Measurements from ENCODE around the gene RBAK.
A peak's percentile ranks its signal among the peaks of the same experiment; 100 is the strongest.
"Not testable (repeated sequence)": the region's sequence is repeated elsewhere in the genome, so short reads cannot be mapped to it uniquely, and the experiment has no call there.

The RBAK gene
- 23.5 to 73.8 (median 47.9) reads per million in 9 experiments for total RNA-seq

- Mint-ChIP-seq H3K4me3 (peak within 1 kb of the TSS; percentile 93 to 95), H3K27me3 (no peaks in the 10 kb centered on the region), H3K36me3 (ENCODE audit: insufficient read depth) (peaks cover 45% of the 10 kb centered on the region), H3K4me1 (ENCODE audit: low read depth in 2 of 2) (peaks cover 23 to 32% of the 10 kb centered on the region in 2 donors), H3K9me3 (no peaks in the 10 kb centered on the region), H3K27ac (peak within 1 kb of the TSS; percentile 92 to 96)
- ATAC-seq (replicated peaks) (peak; percentile 99), DNase-seq (peak; percentile 79 to 83 (median 82))
Observed at GRCh38 chr7:5045558-5046396, at the start of gene RBAK. Gene RBAK, plus strand, starts transcription at chr7:5045860. Its CDS starts 2,217 bp downstream, at chr7:5048077.

- Mint-ChIP-seq H3K4me3 (no peak overlapping the region), H3K36me3 (ENCODE audit: insufficient read depth) (peaks cover 41% of the 10 kb centered on the region), H3K9me3 (no peaks in the 10 kb centered on the region), H3K4me1 (ENCODE audit: low read depth in 2 of 2) (peaks cover 7 to 17% of the 10 kb centered on the region in 2 donors), H3K27ac (no peak overlapping the region), H3K27me3 (no peaks in the 10 kb centered on the region)
- ATAC-seq (replicated peaks) (no peak), DNase-seq (no peak)
Observed at GRCh38 chr7:4996696-4997222, 48.9 kb upstream of the RBAK start.

- Mint-ChIP-seq H3K27me3 (no peaks in the 10 kb centered on the region), H3K36me3 (ENCODE audit: insufficient read depth) (peaks cover 32% of the 10 kb centered on the region), H3K4me1 (ENCODE audit: low read depth in 2 of 2) (peaks cover 7 to 17% of the 10 kb centered on the region in 2 donors), H3K4me3 (no peak overlapping the region), H3K9me3 (no peaks in the 10 kb centered on the region), H3K27ac (peak overlapping the region; percentile 4 to 85)
- ATAC-seq (replicated peaks) (no peak), DNase-seq (no peak)
Observed at GRCh38 chr7:4998244-4998643, 47.4 kb upstream of the RBAK start.

GRCh38 chr7:4998910-4999309 lies 46.8 kb upstream of the RBAK start:
- Mint-ChIP-seq H3K36me3 (ENCODE audit: insufficient read depth) (peaks cover 31% of the 10 kb centered on the region), H3K27ac (peak overlapping the region; percentile 4 to 85), H3K4me3 (no peak overlapping the region), H3K4me1 (ENCODE audit: low read depth in 2 of 2) (peaks cover 7 to 17% of the 10 kb centered on the region in 2 donors), H3K27me3 (no peaks in the 10 kb centered on the region), H3K9me3 (no peaks in the 10 kb centered on the region)
- ATAC-seq (replicated peaks) (no peak), DNase-seq (no peak)

- no peak for ATAC-seq (replicated peaks)
- Mint-ChIP-seq H3K9me3 (no peaks in the 10 kb centered on the region), H3K27ac (peak overlapping the region in 1 of 2 donors; percentile 85), H3K27me3 (no peaks in the 10 kb centered on the region), H3K36me3 (ENCODE audit: insufficient read depth) (peaks cover 29% of the 10 kb centered on the region), H3K4me3 (no peak overlapping the region), H3K4me1 (ENCODE audit: low read depth in 2 of 2) (peaks cover 7 to 17% of the 10 kb centered on the region in 2 donors)
- no peak for DNase-seq
Observed at GRCh38 chr7:4999369-4999950, 46.2 kb upstream of the RBAK start.

GRCh38 chr7:5001003-5001402 lies 44.7 kb upstream of the RBAK start:
- Mint-ChIP-seq H3K4me3 (no peak overlapping the region), H3K4me1 (ENCODE audit: low read depth in 2 of 2) (peaks cover 7 to 17% of the 10 kb centered on the region in 2 donors), H3K27ac (peak overlapping the region in 1 of 2 donors; percentile 68), H3K36me3 (ENCODE audit: insufficient read depth) (peaks cover 31% of the 10 kb centered on the region), H3K9me3 (no peaks in the 10 kb centered on the region), H3K27me3 (no peaks in the 10 kb centered on the region)
- ATAC-seq (replicated peaks), result no peak
- DNase-seq, result no peak

- no peak overlapping the region for H3K27ac Mint-ChIP-seq
- no peak for ATAC-seq (replicated peaks)
Observed at GRCh38 chr7:5001911-5002310, 43.7 kb upstream of the RBAK start.

GRCh38 chr7:5005066-5005465 lies 40.6 kb upstream of the RBAK start:
- Mint-ChIP-seq H3K27me3 (no peaks in the 10 kb centered on the region), H3K36me3 (ENCODE audit: insufficient read depth) (peaks cover 27% of the 10 kb centered on the region), H3K4me1 (ENCODE audit: low read depth in 2 of 2) (peaks cover 2% of the 10 kb centered on the region in 2 donors), H3K4me3 (no peak overlapping the region), H3K27ac (no peak overlapping the region), H3K9me3 (no peaks in the 10 kb centered on the region)
- ATAC-seq (replicated peaks) (no peak), DNase-seq (no peak)

More at GRCh38 chr7:5001911-5002310, 43.7 kb upstream of the RBAK start:
- H3K9me3 Mint-ChIP-seq, result no peaks in the 10 kb centered on the region
- H3K36me3 Mint-ChIP-seq (ENCODE audit: insufficient read depth), result peaks cover 28% of the 10 kb centered on the region
- H3K27me3 Mint-ChIP-seq, result no peaks in the 10 kb centered on the region
- peaks cover 7 to 12% of the 10 kb centered on the region in 2 donors for H3K4me1 Mint-ChIP-seq (ENCODE audit: low read depth in 2 of 2)
- no peak for DNase-seq
- H3K4me3 Mint-ChIP-seq, result no peak overlapping the region

GRCh38 chr7:5012985-5013384 lies 32.7 kb upstream of the RBAK start:
- no peak for ATAC-seq (replicated peaks)
- Mint-ChIP-seq H3K27me3 (no peaks in the 10 kb centered on the region), H3K27ac (no peak overlapping the region), H3K4me1 (ENCODE audit: low read depth in 2 of 2) (no peaks in the 10 kb centered on the region), H3K36me3 (ENCODE audit: insufficient read depth) (peaks cover 3% of the 10 kb centered on the region), H3K9me3 (no peaks in the 10 kb centered on the region), H3K4me3 (no peak overlapping the region)
- no peak for DNase-seq

- not testable (repeated sequence) for DNase-seq
Observed at GRCh38 chr7:5015936-5016335, 29.7 kb upstream of the RBAK start.

GRCh38 chr7:5017626-5018025 lies 28.0 kb upstream of the RBAK start:
- H3K4me3 Mint-ChIP-seq; H3K27ac Mint-ChIP-seq; H3K9me3 Mint-ChIP-seq; DNase-seq; H3K4me1 Mint-ChIP-seq (ENCODE audit: low read depth in 2 of 2); H3K27me3 Mint-ChIP-seq; H3K36me3 Mint-ChIP-seq (ENCODE audit: insufficient read depth); ATAC-seq (replicated peaks): not testable (repeated sequence)

More at GRCh38 chr7:5015936-5016335, 29.7 kb upstream of the RBAK start:
- H3K9me3 Mint-ChIP-seq; H3K27me3 Mint-ChIP-seq; H3K4me3 Mint-ChIP-seq; H3K4me1 Mint-ChIP-seq (ENCODE audit: low read depth in 2 of 2); H3K36me3 Mint-ChIP-seq (ENCODE audit: insufficient read depth); ATAC-seq (replicated peaks): not testable (repeated sequence)
- H3K27ac Mint-ChIP-seq, result peak overlapping the region in 1 of 2 donors; percentile 3

GRCh38 chr7:5020098-5020497 lies 25.6 kb upstream of the RBAK start:
- H3K4me3 Mint-ChIP-seq, result no peak overlapping the region
- H3K27me3 Mint-ChIP-seq, result no peaks in the 10 kb centered on the region
- H3K27ac Mint-ChIP-seq, result no peak overlapping the region
- ATAC-seq (replicated peaks) (no peak), DNase-seq (no peak)
- H3K4me1 Mint-ChIP-seq (ENCODE audit: low read depth in 2 of 2), result no peaks in the 10 kb centered on the region
- H3K9me3 Mint-ChIP-seq, result no peaks in the 10 kb centered on the region
- peaks cover under 1% of the 10 kb centered on the region for H3K36me3 Mint-ChIP-seq (ENCODE audit: insufficient read depth)

- H3K9me3 Mint-ChIP-seq; ATAC-seq (replicated peaks); H3K4me3 Mint-ChIP-seq; H3K27me3 Mint-ChIP-seq; H3K27ac Mint-ChIP-seq; H3K4me1 Mint-ChIP-seq (ENCODE audit: low read depth in 2 of 2); H3K36me3 Mint-ChIP-seq (ENCODE audit: insufficient read depth); DNase-seq: not testable (repeated sequence)
Observed at GRCh38 chr7:5020976-5021550, 24.6 kb upstream of the RBAK start.
